ENCODE results near the gene ERF. TPM values are rescaled to one million over a fixed set of nuclear protein-coding genes. Genes with fewer than 3 reads are reported as not detected.
A peak's percentile ranks its signal among the peaks of the same experiment; 100 is the strongest.

ERF gene
- total RNA-seq, 1 donor from 2014 or later = 43.1 TPM

GRCh38 chr19:42247640-42248199 is 7.2 kb downstream of the ERF start:
- no peak overlapping the region for H3K4me3 ChIP-seq
- no peaks in the 10 kb centered on the region for H3K27me3 ChIP-seq
- no peak overlapping the region for H3K27ac Mint-ChIP-seq
- peaks cover 39% of the 10 kb centered on the region for H3K79me2 ChIP-seq (ENCODE audit: low read depth)
- peaks cover 49% of the 10 kb centered on the region for H3K4me1 Mint-ChIP-seq
- no peaks in the 10 kb centered on the region for H3K9me3 Mint-ChIP-seq
- no peaks in the 10 kb centered on the region for H3K36me3 ChIP-seq
- DNase-seq (ENCODE audit: low spot score) = no peak
- H3K4me2 ChIP-seq = no peak overlapping the region
- TF ChIP-seq EZH2phosphoT487 (IDR thresholded peaks at IDR 0.05) (no peak), CTCF (IDR thresholded peaks at IDR 0.05) (no peak), EZH2 (IDR thresholded peaks at IDR 0.05) (no peak)
- no peak overlapping the region for H2AFZ ChIP-seq (replicated peaks)
- peaks cover 5% of the 10 kb centered on the region for H3K27me3 Mint-ChIP-seq (ENCODE audit: insufficient read depth, low read depth)
- no peak overlapping the region for H3K27ac ChIP-seq
- peaks cover 78% of the 10 kb centered on the region for H4K20me1 ChIP-seq (ENCODE audit: low read depth)
- no peak overlapping the region for H3K4me3 Mint-ChIP-seq
- H3K9me3 ChIP-seq (ENCODE audit: low read depth) = no peaks in the 10 kb centered on the region
- no peak overlapping the region for H3K9ac ChIP-seq
- H3K36me3 Mint-ChIP-seq = peaks cover 2% of the 10 kb centered on the region
- H3F3A ChIP-seq (ENCODE audit: low read depth) = peaks cover 47% of the 10 kb centered on the region
- H3K4me1 ChIP-seq = peaks cover 13% of the 10 kb centered on the region

GRCh38 chr19:42246922-42247639 is 7.8 kb downstream of the ERF start:
- peaks cover 7% of the 10 kb centered on the region for H3K4me1 ChIP-seq

GRCh38 chr19:42246143-42246921 is 8.6 kb downstream of the ERF start:
- H3K9me3 ChIP-seq (ENCODE audit: low read depth) = no peaks in the 10 kb centered on the region
- no peak overlapping the region for H3K4me3 ChIP-seq
- no peak overlapping the region for H3K27ac Mint-ChIP-seq
- no peak overlapping the region for H2AFZ ChIP-seq (replicated peaks)
- H3K4me1 ChIP-seq = peaks cover 3% of the 10 kb centered on the region
- no peak overlapping the region for H3K9ac ChIP-seq
- peaks cover 2% of the 10 kb centered on the region for H3K36me3 Mint-ChIP-seq
- peak overlapping the region; percentile 24 for H3K4me3 Mint-ChIP-seq
- peaks cover 33% of the 10 kb centered on the region for H3K79me2 ChIP-seq (ENCODE audit: low read depth)
- DNase-seq (ENCODE audit: low spot score) = peak; percentile 80
- H3K27me3 ChIP-seq = no peaks in the 10 kb centered on the region
- peaks cover 69% of the 10 kb centered on the region for H4K20me1 ChIP-seq (ENCODE audit: low read depth)
- peaks cover 3% of the 10 kb centered on the region for H3K27me3 Mint-ChIP-seq (ENCODE audit: insufficient read depth, low read depth)
- peaks cover 43% of the 10 kb centered on the region for H3K4me1 Mint-ChIP-seq
- H3K27ac ChIP-seq = no peak overlapping the region
- H3K9me3 Mint-ChIP-seq = no peaks in the 10 kb centered on the region
- peaks cover 43% of the 10 kb centered on the region for H3F3A ChIP-seq (ENCODE audit: low read depth)
- no peak overlapping the region for H3K4me2 ChIP-seq
- TF ChIP-seq EZH2 (IDR thresholded peaks at IDR 0.05) (no peak), CTCF (IDR thresholded peaks at IDR 0.05) (peak; percentile 60)
- no peaks in the 10 kb centered on the region for H3K36me3 ChIP-seq

More at GRCh38 chr19:42246922-42247639, 7.8 kb downstream of the ERF start:
- Histone ChIP-seq H3K36me3 (no peaks in the 10 kb centered on the region), H3K4me3 (no peak overlapping the region), H3K9me3 (ENCODE audit: low read depth) (no peaks in the 10 kb centered on the region), H3K27me3 (no peaks in the 10 kb centered on the region), H3K27ac (no peak overlapping the region), H3K79me2 (ENCODE audit: low read depth) (peaks cover 33% of the 10 kb centered on the region), H3K4me2 (no peak overlapping the region), H2AFZ (replicated peaks) (no peak overlapping the region), H3F3A (ENCODE audit: low read depth) (peaks cover 43% of the 10 kb centered on the region), H3K9ac (no peak overlapping the region), H4K20me1 (ENCODE audit: low read depth) (peaks cover 72% of the 10 kb centered on the region)
- peaks cover 2% of the 10 kb centered on the region for H3K36me3 Mint-ChIP-seq
- no peaks in the 10 kb centered on the region for H3K9me3 Mint-ChIP-seq
- H3K27ac Mint-ChIP-seq = no peak overlapping the region
- H3K4me1 Mint-ChIP-seq = peaks cover 44% of the 10 kb centered on the region
- DNase-seq (ENCODE audit: low spot score) = no peak
- peaks cover 3% of the 10 kb centered on the region for H3K27me3 Mint-ChIP-seq (ENCODE audit: insufficient read depth, low read depth)
- peak overlapping the region; percentile 69 for H3K4me3 Mint-ChIP-seq
- TF ChIP-seq EZH2 (IDR thresholded peaks at IDR 0.05) (no peak), EZH2phosphoT487 (IDR thresholded peaks at IDR 0.05) (no peak), CTCF (IDR thresholded peaks at IDR 0.05) (no peak)
